K562 (cell line): ENCODE data around the gene PLTP. TPM values are rescaled to one million over a fixed set of nuclear protein-coding genes. Genes with fewer than 3 reads are reported as not detected.

Source experiments
- E4F1 ChIP-seq: fragments of 250-450 bp; sonication (Bioruptor Pico); IDR thresholded peaks from 2 replicates; pipeline ENCODE4 v1.5.0; 2021; ENCODE audit warnings: mild to moderate bottlenecking, borderline replicate concordance
- ILF3 ChIP-seq: fragments of 450-650 bp; IDR thresholded peaks from 2 replicates; pipeline ENCODE4 v1.6.1; 2018; ENCODE audit warnings: antibody characterized with exemption, mild to moderate bottlenecking, moderate library complexity, borderline replicate concordance
- RBM25 ChIP-seq: fragments of 200-400 bp; formaldehyde crosslinking; IDR thresholded peaks from 2 replicates; pipeline ENCODE4 v1.6.1; 2018; ENCODE audit warnings: low read length, low read depth, moderate library complexity; ENCODE audit not compliant: severe bottlenecking
- ZBTB40 ChIP-seq, 2 experiments: fragments of 450-650 bp in 1 of 2; sonication (generic) in 1 of 2; formaldehyde crosslinking in 1 of 2; IDR thresholded peaks; 2 replicates each; pipeline versions ENCODE4 v1.7.1 to v1.9.0; 2016 to 2022; ENCODE audit warnings: inconsistent platforms in 1 of 2, mild to moderate bottlenecking in 1 of 2, missing genetic modification reagents in 1 of 2
- ZFX ChIP-seq: sonication (generic); formaldehyde crosslinking; IDR thresholded peaks from 2 replicates; pipeline ENCODE4 v1.8.0; 2022; ENCODE audit warnings: mild to moderate bottlenecking, missing genetic modification reagents, moderate library complexity
- ZMIZ1 ChIP-seq, 2 experiments: fragments of 150-350 bp in 1 of 2; IDR thresholded peaks; 2 replicates each; pipeline ENCODE4 v1.6.1; 2012 to 2016; ENCODE audit warnings: low read depth in 2 of 2, low read length in 2 of 2, mild to moderate bottlenecking in 1 of 2, moderate library complexity in 1 of 2
- ZNF644 ChIP-seq: fragments of 200-800 bp; sonication (Bioruptor generic); IDR thresholded peaks from 2 replicates; pipeline ENCODE4 v1.6.1; 2016; ENCODE audit warnings: low read depth, missing genetic modification characterization, missing compliant biosample characterization
- ZNF740 ChIP-seq, 3 experiments: fragments of 200-800 bp in 1 of 3; sonication (Bioruptor generic) in 1 of 3; sonication (generic) in 1 of 3; formaldehyde crosslinking in 1 of 3; IDR thresholded peaks; 2 replicates each; pipeline versions ENCODE4 v1.6.1 to v1.8.0; 2016 to 2022; ENCODE audit warnings: mild to moderate bottlenecking in 2 of 3, missing compliant biosample characterization in 2 of 3, missing genetic modification characterization in 2 of 3, missing genetic modification reagents in 1 of 3
- polyA plus RNA-seq, 8 experiments: library from polyadenylated mRNA; depleted of rRNA in 4 of 8; stranded (reverse) in 5 of 8; unstranded in 3 of 8; fragments of >200 nt; fragmentation: Nextera tagmentation in 2 of 8; fragmentation: Illumina TruSeq in 1 of 8; extraction: Ambion mirVana in 2 of 8; extraction: Trizol in 1 of 8; gene quantifications; 2 replicates each; pipeline versions ENCODE4 v1.2.1 to v1.2.3, GENCODE V29; 2011 to 2014; ENCODE audit warnings: inconsistent platforms in 1 of 8, missing spikeins in 1 of 8
- total RNA-seq, 7 experiments: library from RNA; depleted of rRNA in 6 of 7; stranded (reverse); fragments of >200 nt in 6 of 7; fragmentation: Illumina TruSeq in 2 of 7; extraction: Trizol in 2 of 7; gene quantifications; 2 replicates each; pipeline versions ENCODE4 v1.2.1 to v1.2.3, GENCODE V29; 2011 to 2021; ENCODE audit warnings: low replicate concordance in 1 of 7

PLTP gene
- total and polyA plus RNA-seq, 9 of the 15 experiments (the other 6 are each of a cell fraction or from before 2014, with no cell fraction given) = 2.8 to 29.3 (median 17.6) TPM

- TF ChIP-seq E4F1 (CRISPR knock-in tag) = no peak
- TF ChIP-seq RBM25 = peak; percentile 60
- TF ChIP-seq ILF3 = no peak
- TF ChIP-seq ZNF740 (CRISPR knock-in tag; IDR thresholded peaks at IDR 0.05) = no peak
- TF ChIP-seq ZNF740 (tag; IDR thresholded peaks at IDR 0.05) = 0 out of 4 replicates have a peak, but pooled peaks of 1 of the 2 experiments have one; percentile 18
- TF ChIP-seq ZBTB40 (IDR thresholded peaks at IDR 0.05) = no peak
- no peak for TF ChIP-seq ZBTB40 (CRISPR knock-in tag; IDR thresholded peaks at IDR 0.05)
- TF ChIP-seq ZMIZ1 (IDR thresholded peaks at IDR 0.05; ENCODE audit: low read depth in 2 of 2, low read length in 2 of 2) = no peak
- TF ChIP-seq ZFX (CRISPR knock-in tag) = 0 out of 2 replicates have a peak, but pooled peaks have one; percentile 5
- 0 out of 2 replicates have a peak, but pooled peaks have one; percentile 10 for TF ChIP-seq ZNF644 (tag)
Measured at GRCh38 chr20:45857882-45858216, 54.1 kb downstream of the PLTP start (continued).
